ENCODE measurements around the gene POLG. TPM values are rescaled to one million over a fixed set of nuclear protein-coding genes. Genes with fewer than 3 reads are reported as not detected.

The POLG gene
- total RNA-seq, 1 experiment from 2014 or later, result 83.5 TPM

DNA sequence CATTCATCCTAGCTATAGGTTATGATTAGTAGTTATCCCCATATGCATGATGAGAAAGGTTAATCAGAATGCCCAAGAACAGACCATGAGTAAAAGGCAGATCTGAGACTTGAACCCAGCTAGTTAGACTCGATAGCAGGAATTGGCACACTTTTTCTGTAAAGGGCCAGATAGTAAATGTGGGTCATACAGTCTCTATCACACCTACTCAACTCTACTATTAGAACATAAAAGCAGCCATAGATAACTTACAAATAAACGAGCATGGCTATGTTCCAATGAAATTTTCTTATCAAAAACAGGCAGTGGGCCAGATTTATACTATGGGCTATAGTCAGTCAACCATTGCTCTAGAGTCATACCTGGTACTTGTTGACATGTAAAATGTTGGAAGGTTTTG lies 24.6 kb downstream of the POLG start:
- no peaks in the 10 kb centered on the region for H3K27me3 ChIP-seq (ENCODE audit: low read length)
- H3F3A ChIP-seq (ENCODE audit: low read length, unreplicated experiment), result no peaks in the 10 kb centered on the region
- no peaks in the 10 kb centered on the region for H3K9me3 ChIP-seq (ENCODE audit: low read length)
- no peaks in the 10 kb centered on the region for H3K79me2 ChIP-seq (ENCODE audit: low read length)
- no peaks in the 10 kb centered on the region for H3K9me2 ChIP-seq (replicated peaks; ENCODE audit: low read length)
- H3K4me3 ChIP-seq (ENCODE audit: low read length), result no peak overlapping the region
- no peak overlapping the region for H2AFZ ChIP-seq (ENCODE audit: low read length)
- H3K27ac ChIP-seq (ENCODE audit: low read length), result no peak overlapping the region
- H3K4me2 ChIP-seq (ENCODE audit: low read length), result no peak overlapping the region
- BruUV-seq (replicated peaks), result no TSS peak
- ChIA-PET POLR2A (ENCODE audit: unreplicated experiment) (no interaction called here), CTCF (no interaction called here)
- H3K4me1 ChIP-seq (ENCODE audit: insufficient read depth, low read length), result peaks cover 11% of the 10 kb centered on the region; the same call in 1 of the 2 replicates
- no peaks in the 10 kb centered on the region for H4K20me1 ChIP-seq (ENCODE audit: low read length)
- ATAC-seq (no peak), DNase-seq (no peak)
- H3K36me3 ChIP-seq (ENCODE audit: low read depth, low read length), result peaks cover 71% of the 10 kb centered on the region
- intact Hi-C loops (cut with micrococcal nuclease), result no loop called here
- H3K9ac ChIP-seq (ENCODE audit: low read length), result no peak overlapping the region
- TF ChIP-seq, protein P1, sequence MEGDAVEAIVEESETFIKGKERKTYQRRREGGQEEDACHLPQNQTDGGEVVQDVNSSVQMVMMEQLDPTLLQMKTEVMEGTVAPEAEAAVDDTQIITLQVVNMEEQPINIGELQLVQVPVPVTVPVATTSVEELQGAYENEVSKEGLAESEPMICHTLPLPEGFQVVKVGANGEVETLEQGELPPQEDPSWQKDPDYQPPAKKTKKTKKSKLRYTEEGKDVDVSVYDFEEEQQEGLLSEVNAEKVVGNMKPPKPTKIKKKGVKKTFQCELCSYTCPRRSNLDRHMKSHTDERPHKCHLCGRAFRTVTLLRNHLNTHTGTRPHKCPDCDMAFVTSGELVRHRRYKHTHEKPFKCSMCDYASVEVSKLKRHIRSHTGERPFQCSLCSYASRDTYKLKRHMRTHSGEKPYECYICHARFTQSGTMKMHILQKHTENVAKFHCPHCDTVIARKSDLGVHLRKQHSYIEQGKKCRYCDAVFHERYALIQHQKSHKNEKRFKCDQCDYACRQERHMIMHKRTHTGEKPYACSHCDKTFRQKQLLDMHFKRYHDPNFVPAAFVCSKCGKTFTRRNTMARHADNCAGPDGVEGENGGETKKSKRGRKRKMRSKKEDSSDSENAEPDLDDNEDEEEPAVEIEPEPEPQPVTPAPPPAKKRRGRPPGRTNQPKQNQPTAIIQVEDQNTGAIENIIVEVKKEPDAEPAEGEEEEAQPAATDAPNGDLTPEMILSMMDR (conservative IDR thresholded peaks at IDR 0.05; ENCODE audit: low read depth, low read length), result no peak
- TF ChIP-seq EZH2 (IDR thresholded peaks at IDR 0.05; ENCODE audit: low read length, unreplicated experiment) (no peak), EZH2phosphoT487 (IDR thresholded peaks at IDR 0.05; ENCODE audit: borderline replicate concordance, low read length) (no peak)

DNA sequence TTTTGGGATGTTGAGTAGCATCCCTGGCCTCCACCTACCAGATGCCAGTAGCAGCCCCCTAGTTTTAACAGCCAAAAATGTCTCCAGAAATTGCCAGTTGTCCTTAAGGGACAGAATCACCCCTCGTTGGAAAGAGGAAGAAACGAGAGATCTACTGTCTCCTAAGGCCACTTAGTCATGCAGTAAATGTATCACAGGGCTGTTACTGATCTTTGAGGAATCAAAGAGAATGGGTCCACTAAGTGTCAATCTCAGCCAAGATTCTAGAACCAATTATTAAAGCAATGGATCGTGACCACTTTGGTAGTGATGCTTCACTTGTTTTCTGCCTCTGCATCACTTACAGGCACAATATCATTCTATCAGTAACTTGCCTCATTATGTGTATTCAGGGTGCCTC lies 26.4 kb downstream of the POLG start:
- Histone ChIP-seq H3K4me1 (ENCODE audit: insufficient read depth, low read length) (peaks cover 11% of the 10 kb centered on the region; the same call in 1 of the 2 replicates), H4K20me1 (ENCODE audit: low read length) (no peaks in the 10 kb centered on the region), H3K4me3 (ENCODE audit: low read length) (no peak overlapping the region), H3K4me2 (ENCODE audit: low read length) (no peak overlapping the region), H3K9me3 (ENCODE audit: low read length) (no peaks in the 10 kb centered on the region), H3F3A (ENCODE audit: low read length, unreplicated experiment) (no peaks in the 10 kb centered on the region), H3K79me2 (ENCODE audit: low read length) (no peaks in the 10 kb centered on the region), H3K36me3 (ENCODE audit: low read depth, low read length) (peaks cover 73% of the 10 kb centered on the region), H3K9ac (ENCODE audit: low read length) (no peak overlapping the region), H3K27me3 (ENCODE audit: low read length) (no peaks in the 10 kb centered on the region), H3K9me2 (replicated peaks; ENCODE audit: low read length) (no peaks in the 10 kb centered on the region), H2AFZ (ENCODE audit: low read length) (no peak overlapping the region), H3K27ac (ENCODE audit: low read length) (no peak overlapping the region)
- BruUV-seq (replicated peaks), result no TSS peak
- POLR2A ChIA-PET (ENCODE audit: unreplicated experiment), result no interaction called here
- TF ChIP-seq, protein P1 (conservative IDR thresholded peaks at IDR 0.05; ENCODE audit: low read depth, low read length), result no peak
- TF ChIP-seq EZH2phosphoT487 (IDR thresholded peaks at IDR 0.05; ENCODE audit: borderline replicate concordance, low read length) (no peak), EZH2 (IDR thresholded peaks at IDR 0.05; ENCODE audit: low read length, unreplicated experiment) (no peak)
- ATAC-seq, result no peak
- CTCF ChIA-PET, result no interaction called here
- no peak for DNase-seq
- intact Hi-C loops (cut with micrococcal nuclease), result no loop called here

DNA sequence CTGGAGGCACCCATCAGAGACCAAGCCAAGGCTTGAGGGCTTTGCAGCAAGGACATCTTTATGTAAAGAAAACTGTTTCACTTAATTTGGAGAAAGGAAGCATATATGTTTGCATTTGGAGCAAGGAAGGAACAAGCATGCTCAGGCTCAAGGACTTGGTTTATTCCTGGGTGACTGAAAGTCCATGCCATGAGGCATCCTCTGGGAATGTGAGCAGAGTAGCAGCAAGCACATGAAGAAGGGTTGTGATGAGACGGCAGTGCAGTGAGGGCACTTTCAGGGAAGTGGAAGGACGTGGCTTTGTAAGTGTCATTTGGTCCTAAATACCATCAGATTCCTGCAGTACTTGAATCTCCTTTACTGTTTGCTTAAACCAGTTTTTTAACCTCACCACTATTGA lies 26.8 kb downstream of the POLG start:
- H3K27me3 ChIP-seq (ENCODE audit: low read length), result no peaks in the 10 kb centered on the region
- TF ChIP-seq, protein P1 (conservative IDR thresholded peaks at IDR 0.05; ENCODE audit: low read depth, low read length), result no peak
- no peak for TF ChIP-seq EZH2 (IDR thresholded peaks at IDR 0.05; ENCODE audit: low read length, unreplicated experiment)
- no peak for TF ChIP-seq EZH2phosphoT487 (IDR thresholded peaks at IDR 0.05; ENCODE audit: borderline replicate concordance, low read length)
- H3K27ac ChIP-seq (ENCODE audit: low read length), result no peak overlapping the region
- peaks cover 11% of the 10 kb centered on the region; the same call in 1 of the 2 replicates for H3K4me1 ChIP-seq (ENCODE audit: insufficient read depth, low read length)
- H3K9me2 ChIP-seq (replicated peaks; ENCODE audit: low read length), result no peaks in the 10 kb centered on the region
- H3K9ac ChIP-seq (ENCODE audit: low read length), result no peak overlapping the region
- DNase-seq (no peak), ATAC-seq (no peak; the same call in 1 of the 2 replicates)
- no peaks in the 10 kb centered on the region for H3F3A ChIP-seq (ENCODE audit: low read length, unreplicated experiment)
- no peaks in the 10 kb centered on the region for H3K79me2 ChIP-seq (ENCODE audit: low read length)
- H3K36me3 ChIP-seq (ENCODE audit: low read depth, low read length), result peaks cover 73% of the 10 kb centered on the region
- no peak overlapping the region for H3K4me2 ChIP-seq (ENCODE audit: low read length)
- BruUV-seq (replicated peaks), result no TSS peak
- no peak overlapping the region for H2AFZ ChIP-seq (ENCODE audit: low read length)
- intact Hi-C loops (cut with micrococcal nuclease), result no loop called here
- no peak overlapping the region for H3K4me3 ChIP-seq (ENCODE audit: low read length)
- H3K9me3 ChIP-seq (ENCODE audit: low read length), result no peaks in the 10 kb centered on the region
- H4K20me1 ChIP-seq (ENCODE audit: low read length), result no peaks in the 10 kb centered on the region
- ChIA-PET CTCF (interaction anchor here (1.0 kb wide), 1 partner anchor 63 kb away, joined by 4 read pairs; no protein-coding TSS in a partner anchor), POLR2A (ENCODE audit: unreplicated experiment) (no interaction called here)

All from PC-3 (cell line).